Fibroblast of lung (primary cell): ENCODE measurements around the gene CRIP3.

Experiments
- EZH2 ChIP-seq: IDR thresholded peaks from 2 replicates; pipeline ENCODE4 v1.5.1; 2012; ENCODE audit warnings: low read length, control low read depth, mild to moderate bottlenecking; ENCODE audit errors: missing control alignments
- TF ChIP-seq, protein P1 (sequence below), 2 donors: IDR thresholded peaks in 1 of 2; conservative IDR thresholded peaks in 1 of 2; 1 replicate in 1 of 2; 2 replicates in 1 of 2; pipeline ENCODE4 v1.5.1; 2011 to 2012; ENCODE audit warnings: low read length in 2 of 2, control low read depth in 1 of 2, inconsistent platforms in 1 of 2, low read depth in 1 of 2, mild to moderate bottlenecking in 1 of 2

DNA sequence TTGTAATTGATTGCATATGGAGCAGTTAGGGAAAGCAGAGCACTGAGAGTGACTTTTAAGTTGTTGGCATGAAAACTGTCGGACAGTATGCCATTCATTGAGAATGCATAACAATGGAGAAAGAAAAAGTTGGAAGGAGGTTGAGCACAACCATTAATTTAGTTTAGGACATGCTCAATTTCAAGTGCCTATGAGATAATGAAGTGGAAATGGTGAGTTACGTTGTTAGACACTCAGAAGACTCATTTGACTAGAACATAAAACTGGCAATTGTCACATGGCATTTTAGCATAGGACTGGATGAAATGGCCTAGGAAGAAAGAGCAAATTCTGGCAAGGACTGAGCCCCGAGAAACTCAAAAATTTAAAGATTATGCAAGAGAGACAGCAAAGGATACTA lies 38.8 kb upstream of the CRIP3 start:
- TF ChIP-seq, protein P1, sequence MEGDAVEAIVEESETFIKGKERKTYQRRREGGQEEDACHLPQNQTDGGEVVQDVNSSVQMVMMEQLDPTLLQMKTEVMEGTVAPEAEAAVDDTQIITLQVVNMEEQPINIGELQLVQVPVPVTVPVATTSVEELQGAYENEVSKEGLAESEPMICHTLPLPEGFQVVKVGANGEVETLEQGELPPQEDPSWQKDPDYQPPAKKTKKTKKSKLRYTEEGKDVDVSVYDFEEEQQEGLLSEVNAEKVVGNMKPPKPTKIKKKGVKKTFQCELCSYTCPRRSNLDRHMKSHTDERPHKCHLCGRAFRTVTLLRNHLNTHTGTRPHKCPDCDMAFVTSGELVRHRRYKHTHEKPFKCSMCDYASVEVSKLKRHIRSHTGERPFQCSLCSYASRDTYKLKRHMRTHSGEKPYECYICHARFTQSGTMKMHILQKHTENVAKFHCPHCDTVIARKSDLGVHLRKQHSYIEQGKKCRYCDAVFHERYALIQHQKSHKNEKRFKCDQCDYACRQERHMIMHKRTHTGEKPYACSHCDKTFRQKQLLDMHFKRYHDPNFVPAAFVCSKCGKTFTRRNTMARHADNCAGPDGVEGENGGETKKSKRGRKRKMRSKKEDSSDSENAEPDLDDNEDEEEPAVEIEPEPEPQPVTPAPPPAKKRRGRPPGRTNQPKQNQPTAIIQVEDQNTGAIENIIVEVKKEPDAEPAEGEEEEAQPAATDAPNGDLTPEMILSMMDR (conservative IDR thresholded peaks at IDR 0.05 in 1 of 2, IDR thresholded peaks at IDR 0.05 in 1 of 2; ENCODE audit: low read depth in 1 of 2, low read length in 2 of 2): no peak
- no peak for TF ChIP-seq EZH2
